Endodermal cell (in vitro differentiated cells): Measurements from ENCODE around the gene C1orf210. TPM values are rescaled to one million over a fixed set of nuclear protein-coding genes. Genes with fewer than 3 reads are reported as not detected.

Experiments
- DNase-seq: peaks from one replicate; pipeline ENCODE4 v3.0.0-alpha.2; 2017
- H3K27ac ChIP-seq: 2 replicates; pipeline ENCODE4 v1.5.1; 2013; ENCODE audit warnings: mild to moderate bottlenecking, low read depth, low read length, moderate library complexity
- H3K27me3 ChIP-seq: 2 replicates; pipeline ENCODE4 v1.6.1; 2013; ENCODE audit warnings: mild to moderate bottlenecking, low read length, moderate library complexity; ENCODE audit not compliant: insufficient read depth, control insufficient read depth, poor library complexity, severe bottlenecking
- H3K36me3 ChIP-seq: 2 replicates; pipeline ENCODE4 v1.7.0; 2013; ENCODE audit warnings: mild to moderate bottlenecking, low read length, moderate library complexity; ENCODE audit not compliant: control insufficient read depth, insufficient read depth
- H3K4me1 ChIP-seq: one replicate; pipeline ENCODE4 v1.7.0; 2013; ENCODE audit warnings: low read length; ENCODE audit not compliant: control insufficient read depth, insufficient read depth
- H3K4me3 ChIP-seq: 2 replicates; pipeline ENCODE4 v1.5.1; 2013; ENCODE audit warnings: mild to moderate bottlenecking, low read length, moderate library complexity
- H3K9ac ChIP-seq: 2 replicates; pipeline ENCODE4 v1.6.1; 2013; ENCODE audit warnings: mild to moderate bottlenecking, low read length, moderate library complexity; ENCODE audit not compliant: poor library complexity, severe bottlenecking; ENCODE audit errors: extremely low read depth
- H3K9me3 ChIP-seq: 2 replicates; pipeline ENCODE4 v1.6.1; 2013; ENCODE audit warnings: mild to moderate bottlenecking, low read length, moderate library complexity; ENCODE audit not compliant: control insufficient read depth
- H3K27ac Mint-ChIP-seq: 2 replicates; pipeline ENCODE4 v1.8.0; 2020; ENCODE audit warnings: mixed read lengths
- H3K27me3 Mint-ChIP-seq: 2 replicates; pipeline ENCODE4 v1.8.0; 2021; ENCODE audit warnings: mild to moderate bottlenecking, mixed read lengths; ENCODE audit not compliant: insufficient read depth
- H3K36me3 Mint-ChIP-seq: 2 replicates; pipeline ENCODE4 v1.8.0; 2020; ENCODE audit warnings: low read depth, mixed read lengths
- H3K4me1 Mint-ChIP-seq: 2 replicates; pipeline ENCODE4 v1.8.0; 2020; ENCODE audit warnings: mixed read lengths
- H3K4me3 Mint-ChIP-seq: 2 replicates; pipeline ENCODE4 v1.8.0; 2020; ENCODE audit warnings: mild to moderate bottlenecking, moderate library complexity, mixed read lengths
- H3K9me3 Mint-ChIP-seq: 2 replicates; pipeline ENCODE4 v1.8.0; 2020; ENCODE audit warnings: mild to moderate bottlenecking, mixed read lengths
- WGBS, 2 experiments: methylation state at CpG; one replicate each; pipeline versions ENCODE4 v1.1.5 to v1.1.7; 2013; ENCODE audit warnings: missing lambda C conversion rate in 2 of 2, mixed read lengths in 1 of 2; ENCODE audit not compliant: insufficient coverage in 1 of 2, insufficient read length in 1 of 2; 5-methylcytosine and 5-hydroxymethylcytosine counted together
- total RNA-seq, 2 donors: library from RNA; stranded (reverse); fragmentation: NEBNext Ultra II Directional in 1 of 2; extraction: Animal tissue kit (Norgen Biotek cat#: 25700) in 1 of 2; gene quantifications; 2 replicates in 1 of 2; 3 replicates in 1 of 2; pipeline ENCODE4 v1.2.1, GENCODE V29; 2021
- TF ChIP-seq, protein P1 (sequence below): fragments of 200-600 bp; sonication (generic); conservative IDR thresholded peaks from 2 replicates; pipeline ENCODE4 v1.5.0; 2021; ENCODE audit warnings: antibody characterized with exemption, mild to moderate bottlenecking

The C1orf210 gene
- total RNA-seq, 2 donors from 2014 or later: 9.7 to 17.9 TPM

DNA sequence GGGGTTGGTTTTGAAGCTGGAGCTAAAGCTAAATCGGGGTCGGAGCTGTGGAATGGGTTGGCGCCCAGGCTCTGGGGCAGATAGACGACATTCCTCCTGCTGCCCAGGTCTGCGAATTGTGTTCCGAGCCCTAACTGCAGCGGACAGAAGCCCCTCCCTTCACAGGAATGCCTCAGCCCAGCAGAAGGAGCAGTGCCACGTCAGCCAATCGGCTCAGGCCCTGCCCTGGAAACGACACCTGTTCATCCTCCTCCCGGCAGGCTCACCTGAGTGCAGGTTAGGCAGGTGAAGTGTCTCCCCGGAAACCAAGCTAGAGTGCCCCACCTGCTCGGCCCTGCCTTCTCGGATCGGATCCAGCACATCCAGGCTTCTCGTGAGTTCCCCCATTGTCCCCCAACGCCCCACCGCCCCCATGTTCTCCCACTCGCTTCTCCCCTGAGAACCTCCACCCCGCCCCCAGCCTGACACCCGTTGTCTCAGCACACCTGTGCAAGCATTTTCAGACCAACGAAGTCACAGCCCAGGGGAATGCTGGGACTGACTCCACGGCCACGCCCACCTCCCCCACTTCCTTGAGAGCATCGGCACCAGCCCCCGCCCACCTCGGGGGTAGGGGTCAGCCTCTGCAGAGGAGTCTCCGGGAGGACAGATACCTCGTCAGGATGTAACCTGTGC is 14.8 kb downstream of the C1orf210 start:
- Histone ChIP-seq H3K27ac (no peak overlapping the region), H3K9me3 (peaks cover 6% of the 10 kb centered on the region), H3K4me1 (no peaks in the 10 kb centered on the region), H3K4me3 (no peak overlapping the region), H3K9ac (peak overlapping the region; percentile 38), H3K36me3 (no peaks in the 10 kb centered on the region), H3K27me3 (no peaks in the 10 kb centered on the region)
- Mint-ChIP-seq H3K27ac (peak overlapping the region; percentile 93), H3K4me1 (peaks cover 16% of the 10 kb centered on the region), H3K36me3 (peaks cover 12% of the 10 kb centered on the region), H3K9me3 (peaks cover 13% of the 10 kb centered on the region), H3K4me3 (peak overlapping the region; percentile 72), H3K27me3 (peaks cover 15% of the 10 kb centered on the region)
- peak; percentile 96 for DNase-seq
- 33 to 35% methylated on average over 18 to 29 of the region's 29 CpGs for WGBS, 2 experiments
- TF ChIP-seq, protein P1, sequence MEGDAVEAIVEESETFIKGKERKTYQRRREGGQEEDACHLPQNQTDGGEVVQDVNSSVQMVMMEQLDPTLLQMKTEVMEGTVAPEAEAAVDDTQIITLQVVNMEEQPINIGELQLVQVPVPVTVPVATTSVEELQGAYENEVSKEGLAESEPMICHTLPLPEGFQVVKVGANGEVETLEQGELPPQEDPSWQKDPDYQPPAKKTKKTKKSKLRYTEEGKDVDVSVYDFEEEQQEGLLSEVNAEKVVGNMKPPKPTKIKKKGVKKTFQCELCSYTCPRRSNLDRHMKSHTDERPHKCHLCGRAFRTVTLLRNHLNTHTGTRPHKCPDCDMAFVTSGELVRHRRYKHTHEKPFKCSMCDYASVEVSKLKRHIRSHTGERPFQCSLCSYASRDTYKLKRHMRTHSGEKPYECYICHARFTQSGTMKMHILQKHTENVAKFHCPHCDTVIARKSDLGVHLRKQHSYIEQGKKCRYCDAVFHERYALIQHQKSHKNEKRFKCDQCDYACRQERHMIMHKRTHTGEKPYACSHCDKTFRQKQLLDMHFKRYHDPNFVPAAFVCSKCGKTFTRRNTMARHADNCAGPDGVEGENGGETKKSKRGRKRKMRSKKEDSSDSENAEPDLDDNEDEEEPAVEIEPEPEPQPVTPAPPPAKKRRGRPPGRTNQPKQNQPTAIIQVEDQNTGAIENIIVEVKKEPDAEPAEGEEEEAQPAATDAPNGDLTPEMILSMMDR: no peak

DNA sequence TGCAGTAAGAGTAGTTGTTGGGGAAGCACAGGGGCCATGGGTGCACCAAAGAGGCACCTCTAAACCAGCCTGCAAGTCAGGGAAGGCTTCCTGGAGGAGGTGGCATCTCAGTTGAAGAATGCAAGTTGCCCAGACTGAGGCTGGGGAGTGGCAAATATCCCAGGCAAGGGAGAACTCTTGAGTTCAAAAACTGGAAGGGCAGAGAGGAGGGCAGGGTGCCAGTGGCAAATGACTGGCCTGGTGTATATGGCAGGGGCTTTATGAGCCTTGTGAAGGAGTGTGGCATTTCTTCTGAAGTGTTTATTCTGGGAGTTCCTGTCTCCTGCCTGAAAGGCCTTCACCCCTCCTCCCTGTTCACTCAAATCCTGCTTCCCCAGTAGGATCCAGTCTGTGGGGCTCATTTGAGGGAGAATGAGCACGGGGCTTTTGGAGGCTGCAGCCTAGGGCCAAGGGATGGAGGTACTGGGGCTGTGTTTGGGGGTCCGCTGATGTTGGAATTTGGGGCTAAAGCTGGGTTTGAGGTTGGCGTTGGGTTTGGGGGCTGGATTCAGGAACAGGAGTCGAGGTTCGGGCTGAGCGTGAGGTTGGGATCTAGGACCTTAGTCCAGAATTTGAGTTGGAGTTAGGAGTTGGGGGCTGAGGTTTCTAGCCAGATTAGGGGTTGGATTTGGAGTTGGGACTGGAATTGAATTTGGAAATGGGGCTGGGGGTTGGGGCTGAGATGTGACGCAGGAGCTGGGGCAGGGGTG is 15.6 kb downstream of the C1orf210 start, which contains the start of gene TMEM125:
Gene TMEM125 (plus strand): TSS at position 357 of the 749 bp plus-strand sequence. CDS start 2,740 bp downstream, outside the sequence.
- H3K9ac ChIP-seq: peak within 1 kb of the TSS; percentile 38
- H3K36me3 ChIP-seq: no peaks in the 10 kb centered on the region
- H3K9me3 ChIP-seq: peaks cover 12% of the 10 kb centered on the region
- peaks cover 19% of the 10 kb centered on the region for H3K9me3 Mint-ChIP-seq
- peak within 1 kb of the TSS; percentile 93 for H3K27ac Mint-ChIP-seq
- 87 to 91% methylated on average over 5 to 7 of the region's 7 CpGs for WGBS, 2 experiments
- no peaks in the 10 kb centered on the region for H3K27me3 ChIP-seq
- peak within 1 kb of the TSS; percentile 72 for H3K4me3 Mint-ChIP-seq
- no peak within 1 kb of the TSS for H3K4me3 ChIP-seq
- no peaks in the 10 kb centered on the region for H3K4me1 ChIP-seq
- DNase-seq: no peak
- peaks cover 12% of the 10 kb centered on the region for H3K36me3 Mint-ChIP-seq
- peaks cover 16% of the 10 kb centered on the region for H3K4me1 Mint-ChIP-seq
- no peak within 1 kb of the TSS for H3K27ac ChIP-seq
- H3K27me3 Mint-ChIP-seq: peaks cover 15% of the 10 kb centered on the region
- TF ChIP-seq, protein P1: no peak

DNA sequence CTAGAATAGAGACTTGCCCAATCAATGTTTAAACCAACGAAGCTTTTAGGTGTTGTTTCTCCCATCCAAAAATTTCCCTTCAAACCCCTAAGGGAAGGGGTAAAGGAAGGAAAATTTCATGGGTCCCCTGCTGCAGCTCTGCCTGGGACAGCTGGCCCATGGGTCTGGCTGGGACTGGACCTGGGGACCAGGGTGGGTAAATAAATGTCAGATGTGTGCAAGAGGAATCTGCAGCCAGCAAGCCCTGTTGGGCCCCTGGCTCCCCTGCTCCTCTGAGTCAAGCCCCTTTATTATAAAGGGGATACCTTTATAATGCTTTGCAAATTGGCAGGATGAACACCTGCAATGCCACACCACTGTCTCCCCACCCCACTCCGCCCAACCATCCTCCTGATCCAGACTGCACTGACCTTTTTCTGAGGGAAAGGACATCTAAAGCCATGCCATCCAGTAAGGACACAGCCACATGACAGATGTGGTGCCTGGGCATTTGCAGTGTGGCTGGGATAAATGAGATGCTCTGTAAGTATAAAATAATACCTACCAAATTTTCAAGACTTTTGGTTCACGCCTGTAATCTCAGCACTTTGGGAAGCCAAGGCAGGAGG is 17.5 kb downstream of the C1orf210 start:
- peaks cover 16% of the 10 kb centered on the region for H3K4me1 Mint-ChIP-seq
- H3K4me3 Mint-ChIP-seq: no peak overlapping the region
- Histone ChIP-seq H3K27me3 (no peaks in the 10 kb centered on the region), H3K36me3 (no peaks in the 10 kb centered on the region), H3K4me3 (no peak overlapping the region), H3K9me3 (peaks cover 22% of the 10 kb centered on the region), H3K27ac (no peak overlapping the region), H3K9ac (no peak overlapping the region), H3K4me1 (no peaks in the 10 kb centered on the region)
- H3K9me3 Mint-ChIP-seq: peaks cover 34% of the 10 kb centered on the region
- no peak for DNase-seq
- 95% methylated on average over 3 of the region's 3 CpGs; no CpG with 5 or more reads in 1 of the 2 experiments for WGBS, 2 experiments
- peaks cover 15% of the 10 kb centered on the region for H3K27me3 Mint-ChIP-seq
- peaks cover 6% of the 10 kb centered on the region for H3K36me3 Mint-ChIP-seq
- TF ChIP-seq, protein P1: no peak
- no peak overlapping the region for H3K27ac Mint-ChIP-seq
